Neutrophil (primary cell): Measurements from ENCODE around the gene MATN4.
A peak's percentile ranks its signal among the peaks of the same experiment; 100 is the strongest.

ENCODE experiments used
- H3K27ac ChIP-seq: fragments of 200-600 bp; sonication (generic); 2 replicates; pipeline ENCODE4 v1.5.1; 2016; ENCODE audit warnings: mild to moderate bottlenecking, moderate library complexity
- H3K27me3 ChIP-seq: fragments of 200-600 bp; sonication (generic); 2 replicates; pipeline ENCODE4 v1.6.0; 2016; ENCODE audit warnings: mild to moderate bottlenecking
- H3K36me3 ChIP-seq: fragments of 200-600 bp; sonication (generic); 2 replicates; pipeline ENCODE4 v1.5.1; 2017
- H3K4me1 ChIP-seq, 2 experiments: fragments of 200-600 bp in 1 of 2; sonication (generic) in 1 of 2; 1 replicate in 1 of 2; 2 replicates in 1 of 2; pipeline versions ENCODE4 v1.5.1 to v1.6.1; 2013 to 2016; ENCODE audit warnings: low read depth in 1 of 2, low read length in 1 of 2, mild to moderate bottlenecking in 1 of 2, moderate library complexity in 1 of 2; ENCODE audit not compliant: control insufficient read depth in 1 of 2, insufficient read depth in 1 of 2
- H3K4me3 ChIP-seq, 2 experiments: fragments of 200-600 bp in 1 of 2; sonication (generic) in 1 of 2; 1 replicate in 1 of 2; 2 replicates in 1 of 2; pipeline ENCODE4 v1.5.1; 2013 to 2016; ENCODE audit warnings: low read depth in 1 of 2, low read length in 1 of 2, mild to moderate bottlenecking in 1 of 2, moderate library complexity in 1 of 2
- H3K9me3 ChIP-seq: fragments of 200-600 bp; sonication (generic); 2 replicates; pipeline ENCODE4 v1.5.1; 2016
- TF ChIP-seq, protein P1 (sequence below): fragments of 200-600 bp; sonication (generic); IDR thresholded peaks from 2 replicates; pipeline ENCODE4 v1.5.1; 2016; ENCODE audit warnings: antibody characterized with exemption

Gene MATN4

DNA sequence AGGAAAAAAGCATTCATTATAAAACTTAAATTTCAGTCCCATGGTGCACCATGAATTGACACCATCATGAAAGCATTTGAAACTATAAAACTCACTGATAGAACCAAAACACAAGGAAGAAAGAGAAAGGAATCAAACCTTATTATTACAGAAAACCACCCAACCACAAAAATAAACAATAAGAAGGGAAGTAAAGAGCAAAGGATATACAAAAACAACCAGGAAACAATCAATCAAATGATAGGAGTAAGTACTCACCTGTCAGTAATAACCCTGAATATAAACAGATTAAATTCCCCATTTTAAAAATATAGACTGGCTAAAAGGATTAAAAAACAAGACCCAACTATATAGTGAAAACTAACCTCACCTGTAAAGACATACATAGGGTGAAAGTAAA lies 59.5 kb downstream of the MATN4 start:
- no peaks in the 10 kb centered on the region for H3K27me3 ChIP-seq
- H3K4me1 ChIP-seq = peaks cover 53 to 71% of the 10 kb centered on the region in 2 experiments
- H3K4me3 ChIP-seq = no peak overlapping the region
- TF ChIP-seq, protein P1, sequence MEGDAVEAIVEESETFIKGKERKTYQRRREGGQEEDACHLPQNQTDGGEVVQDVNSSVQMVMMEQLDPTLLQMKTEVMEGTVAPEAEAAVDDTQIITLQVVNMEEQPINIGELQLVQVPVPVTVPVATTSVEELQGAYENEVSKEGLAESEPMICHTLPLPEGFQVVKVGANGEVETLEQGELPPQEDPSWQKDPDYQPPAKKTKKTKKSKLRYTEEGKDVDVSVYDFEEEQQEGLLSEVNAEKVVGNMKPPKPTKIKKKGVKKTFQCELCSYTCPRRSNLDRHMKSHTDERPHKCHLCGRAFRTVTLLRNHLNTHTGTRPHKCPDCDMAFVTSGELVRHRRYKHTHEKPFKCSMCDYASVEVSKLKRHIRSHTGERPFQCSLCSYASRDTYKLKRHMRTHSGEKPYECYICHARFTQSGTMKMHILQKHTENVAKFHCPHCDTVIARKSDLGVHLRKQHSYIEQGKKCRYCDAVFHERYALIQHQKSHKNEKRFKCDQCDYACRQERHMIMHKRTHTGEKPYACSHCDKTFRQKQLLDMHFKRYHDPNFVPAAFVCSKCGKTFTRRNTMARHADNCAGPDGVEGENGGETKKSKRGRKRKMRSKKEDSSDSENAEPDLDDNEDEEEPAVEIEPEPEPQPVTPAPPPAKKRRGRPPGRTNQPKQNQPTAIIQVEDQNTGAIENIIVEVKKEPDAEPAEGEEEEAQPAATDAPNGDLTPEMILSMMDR = no peak
- H3K9me3 ChIP-seq = no peaks in the 10 kb centered on the region
- H3K27ac ChIP-seq = no peak overlapping the region
- H3K36me3 ChIP-seq = no peaks in the 10 kb centered on the region

DNA sequence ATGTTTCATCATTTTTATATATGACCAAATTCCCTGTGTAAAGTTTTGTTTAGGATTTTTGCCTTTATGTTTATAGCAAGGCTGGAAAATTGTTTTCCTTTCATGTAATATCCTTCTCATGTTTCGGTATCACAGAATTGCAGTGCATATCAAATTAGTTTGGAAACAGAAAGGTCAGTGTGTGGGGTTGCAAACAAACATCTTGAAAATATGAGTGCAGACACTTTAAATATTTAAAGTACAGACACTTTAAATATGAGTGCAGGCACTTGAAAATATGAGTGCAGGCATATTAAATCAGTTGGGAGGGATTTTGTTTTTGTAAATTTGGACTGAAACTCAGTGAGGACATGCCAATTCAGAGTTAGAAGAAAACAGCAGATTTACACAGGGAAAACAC lies 60.2 kb downstream of the MATN4 start:
- Histone ChIP-seq H3K4me1 (peaks cover 45 to 63% of the 10 kb centered on the region in 2 experiments), H3K36me3 (no peaks in the 10 kb centered on the region), H3K9me3 (no peaks in the 10 kb centered on the region), H3K27ac (peak overlapping the region; percentile 7), H3K4me3 (no peak overlapping the region), H3K27me3 (no peaks in the 10 kb centered on the region)
- TF ChIP-seq, protein P1 = no peak

DNA sequence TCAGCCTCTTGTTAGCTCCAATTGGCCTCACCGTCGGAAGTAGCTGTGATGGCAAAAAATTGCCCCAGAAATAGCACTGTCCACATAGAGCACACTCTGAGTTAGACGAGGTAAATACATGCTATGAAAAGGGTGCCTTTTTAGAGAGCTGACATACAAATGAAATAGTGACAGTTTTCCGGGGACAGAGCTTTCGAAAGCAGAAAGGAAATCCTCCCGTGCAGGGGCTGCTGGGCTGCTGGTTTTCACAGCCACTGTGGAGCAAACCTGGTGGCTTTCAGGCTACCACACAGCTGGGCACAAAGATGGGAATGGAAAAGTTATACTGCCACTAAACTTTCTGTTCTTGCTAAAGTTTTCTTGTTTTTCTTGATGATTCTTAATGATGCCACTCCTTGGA lies 62.0 kb downstream of the MATN4 start:
- no peaks in the 10 kb centered on the region for H3K27me3 ChIP-seq
- H3K9me3 ChIP-seq = no peaks in the 10 kb centered on the region
- H3K27ac ChIP-seq = peak overlapping the region; percentile 77
- peaks cover 29 to 46% of the 10 kb centered on the region in 2 experiments for H3K4me1 ChIP-seq
- TF ChIP-seq, protein P1 = no peak
- H3K36me3 ChIP-seq = no peaks in the 10 kb centered on the region
- peak overlapping the region; percentile 11 to 33 for H3K4me3 ChIP-seq
